PC-3 (cell line): ENCODE results near the gene SOX18. TPM values are rescaled to one million over a fixed set of nuclear protein-coding genes. Genes with fewer than 3 reads are reported as not detected.
A peak's percentile ranks its signal among the peaks of the same experiment; 100 is the strongest.

Experiments
- ATAC-seq: fragments of 200-7000 bp; cut with Tn5 transposase; 2 replicates; pipeline ENCODE4 v1.9.1; 2020; ENCODE audit warnings: mild to moderate bottlenecking, moderate library complexity
- BruUV-seq: library from RNA; stranded (reverse); fragments of 400-500 nt; replicated peaks from 2 replicates; lab custom pipeline; 2021; lab: Mats Ljungman, UMichigan
- CTCF ChIA-PET: fragments of 300-600 bp; sonication (Branson Sonifier 250); formaldehyde crosslinking; loops from one replicate; lab custom pipeline; 2022; ENCODE audit warnings: antibody characterized with exemption; lab: Charles Lee
- POLR2A ChIA-PET: fragments of 300-600 bp; sonication (Branson Sonifier 250); formaldehyde crosslinking; loops from one replicate; lab custom pipeline; 2022; ENCODE audit warnings: antibody characterized with exemption; ENCODE audit not compliant: unreplicated experiment; lab: Charles Lee
- DNase-seq: peaks from one replicate; pipeline ENCODE4 v3.0.0-alpha.2; 2015
- H2AFZ ChIP-seq: fragments of 300-600 bp; sonication (generic); 2 replicates; pipeline ENCODE4 v1.6.0; 2016; ENCODE audit warnings: antibody characterized with exemption, low read length
- H3F3A ChIP-seq: fragments of 300-600 bp; sonication (generic); one replicate; pipeline ENCODE4 v1.6.0; 2017; ENCODE audit warnings: antibody characterized with exemption, low read length, control low read depth, mild to moderate bottlenecking; ENCODE audit not compliant: unreplicated experiment
- H3K27ac ChIP-seq: fragments of 300-600 bp; sonication (generic); 2 replicates; pipeline ENCODE4 v1.5.1; 2016; ENCODE audit warnings: mild to moderate bottlenecking, low read length
- H3K27me3 ChIP-seq: fragments of 300-600 bp; sonication (generic); 2 replicates; pipeline ENCODE4 v1.6.1; 2016; ENCODE audit warnings: low read length, mixed read lengths
- H3K36me3 ChIP-seq: fragments of 300-600 bp; sonication (generic); 2 replicates; pipeline ENCODE4 v1.6.1; 2016; ENCODE audit warnings: low read depth, mixed run types, low read length, mixed read lengths
- H3K4me1 ChIP-seq: fragments of 300-600 bp; sonication (generic); 2 replicates; pipeline ENCODE4 v1.5.1; 2016; ENCODE audit warnings: low read length; ENCODE audit not compliant: insufficient read depth
- H3K4me2 ChIP-seq: fragments of 300-600 bp; sonication (generic); 2 replicates; pipeline ENCODE4 v1.6.0; 2016; ENCODE audit warnings: low read length
- H3K4me3 ChIP-seq: fragments of 300-600 bp; sonication (generic); 2 replicates; pipeline ENCODE4 v1.5.1; 2016; ENCODE audit warnings: mild to moderate bottlenecking, low read length, mixed read lengths
- H3K79me2 ChIP-seq: fragments of 300-600 bp; sonication (generic); 2 replicates; pipeline ENCODE4 v1.6.1; 2017; ENCODE audit warnings: low read length, mixed read lengths
- H3K9ac ChIP-seq: fragments of 300-600 bp; sonication (generic); 2 replicates; pipeline ENCODE4 v1.6.0; 2016; ENCODE audit warnings: mild to moderate bottlenecking, low read length
- H3K9me2 ChIP-seq: fragments of 300-600 bp; sonication (generic); replicated peaks from 2 replicates; pipeline ENCODE4 v1.6.1; 2016; ENCODE audit warnings: mixed run types, low read length, mixed read lengths
- H3K9me3 ChIP-seq: fragments of 300-600 bp; sonication (generic); 2 replicates; pipeline ENCODE4 v1.6.1; 2016; ENCODE audit warnings: low read length, mixed read lengths
- H4K20me1 ChIP-seq: fragments of 300-600 bp; sonication (generic); 2 replicates; pipeline ENCODE4 v1.6.1; 2016; ENCODE audit warnings: low read length, mixed read lengths
- EZH2 ChIP-seq: fragments of 300-600 bp; sonication (generic); IDR thresholded peaks from one replicate; pipeline ENCODE4 v1.6.1; 2017; ENCODE audit warnings: antibody characterized with exemption, mild to moderate bottlenecking, low read length; ENCODE audit not compliant: unreplicated experiment
- EZH2phosphoT487 ChIP-seq: fragments of 300-600 bp; sonication (generic); IDR thresholded peaks from 2 replicates; pipeline ENCODE4 v1.6.1; 2018; ENCODE audit warnings: mild to moderate bottlenecking, antibody characterized with exemption, low read length, borderline replicate concordance
- intact Hi-C: fragments of 100-400 bp; cut with micrococcal nuclease; formaldehyde crosslinking; loops from 2 replicates; pipeline ENCODE4 v1.9.0; 2023
- total RNA-seq: library from RNA; depleted of rRNA; stranded (reverse); fragments of >200 nt; gene quantifications from 2 replicates; pipeline ENCODE4 v1.2.3, GENCODE V29; 2014
- TF ChIP-seq, protein P1 (sequence below): fragments of 300-600 bp; sonication (generic); conservative IDR thresholded peaks from 2 replicates; pipeline ENCODE4 v1.5.1; 2017; ENCODE audit warnings: antibody characterized with exemption, low read depth, mild to moderate bottlenecking, low read length

Gene SOX18
- total RNA-seq, 1 experiment from 2014 or later: 1.5 TPM

DNA sequence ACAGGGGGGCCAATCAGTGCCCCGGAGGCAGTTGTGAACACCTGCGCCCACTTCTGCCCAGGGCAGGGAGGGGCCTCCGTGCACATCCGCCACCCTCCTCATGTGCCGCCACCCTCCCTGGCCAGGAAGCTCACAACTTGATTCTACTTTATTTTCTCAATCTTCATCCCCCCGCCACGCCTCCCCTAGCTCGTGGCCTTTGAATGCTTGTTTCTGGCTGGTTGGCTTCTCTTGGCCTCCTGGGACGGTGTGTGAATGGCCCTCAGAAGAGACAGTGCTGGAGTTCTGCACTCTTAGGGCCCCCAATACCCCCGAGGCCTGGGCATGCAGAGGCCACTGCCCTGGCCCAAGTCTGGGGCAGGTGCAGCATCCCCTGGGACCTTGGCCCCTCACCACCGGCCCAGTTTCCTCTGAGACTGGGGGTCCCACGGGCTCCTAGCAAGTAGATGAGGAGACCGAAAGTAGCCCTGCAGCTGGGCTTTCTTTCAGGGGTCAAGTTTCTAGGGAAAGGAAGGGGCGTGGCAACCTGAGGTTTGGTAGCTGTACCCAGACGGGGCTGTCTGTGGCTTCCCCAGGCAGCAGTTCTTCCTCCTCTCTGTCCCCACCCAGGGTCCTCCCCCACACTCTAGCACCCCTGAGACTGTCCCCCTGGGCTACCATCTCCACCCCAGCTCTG is 28.6 kb upstream of the SOX18 start:
- intact Hi-C loops: no loop called here
- no peak for ATAC-seq

DNA sequence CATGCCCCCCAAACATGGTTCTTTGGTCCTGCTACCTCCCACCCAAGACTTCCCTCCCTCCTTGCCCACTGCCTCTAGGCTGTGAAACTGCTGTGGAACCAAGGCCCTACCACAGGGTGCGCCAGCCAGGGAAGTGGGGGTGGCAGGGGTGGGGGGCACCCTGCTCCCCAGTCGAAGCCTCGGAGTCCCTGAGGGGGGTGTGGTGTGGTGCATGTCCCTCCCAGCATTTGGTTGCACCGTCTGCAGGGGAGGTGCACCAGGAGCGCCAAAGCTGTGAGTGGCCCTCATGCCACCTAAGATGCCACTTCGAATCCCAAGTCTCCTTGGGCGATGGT is 28.1 kb upstream of the SOX18 start:
- Histone ChIP-seq H2AFZ (no peak overlapping the region), H3K27ac (no peak overlapping the region), H3K79me2 (peaks cover 19% of the 10 kb centered on the region), H3K4me1 (peaks cover 13% of the 10 kb centered on the region), H3K4me2 (no peak overlapping the region), H4K20me1 (no peaks in the 10 kb centered on the region), H3K4me3 (no peak overlapping the region), H3F3A (no peaks in the 10 kb centered on the region), H3K36me3 (no peaks in the 10 kb centered on the region), H3K9me2 (no peaks in the 10 kb centered on the region), H3K27me3 (no peaks in the 10 kb centered on the region), H3K9me3 (no peaks in the 10 kb centered on the region), H3K9ac (no peak overlapping the region)
- BruUV-seq: no TSS peak
- intact Hi-C loops: no loop called here
- ATAC-seq (no peak), DNase-seq (no peak)
- ChIA-PET POLR2A (no interaction called here), CTCF (no interaction called here)
- TF ChIP-seq EZH2phosphoT487 (no peak), EZH2 (no peak)
- TF ChIP-seq, protein P1, sequence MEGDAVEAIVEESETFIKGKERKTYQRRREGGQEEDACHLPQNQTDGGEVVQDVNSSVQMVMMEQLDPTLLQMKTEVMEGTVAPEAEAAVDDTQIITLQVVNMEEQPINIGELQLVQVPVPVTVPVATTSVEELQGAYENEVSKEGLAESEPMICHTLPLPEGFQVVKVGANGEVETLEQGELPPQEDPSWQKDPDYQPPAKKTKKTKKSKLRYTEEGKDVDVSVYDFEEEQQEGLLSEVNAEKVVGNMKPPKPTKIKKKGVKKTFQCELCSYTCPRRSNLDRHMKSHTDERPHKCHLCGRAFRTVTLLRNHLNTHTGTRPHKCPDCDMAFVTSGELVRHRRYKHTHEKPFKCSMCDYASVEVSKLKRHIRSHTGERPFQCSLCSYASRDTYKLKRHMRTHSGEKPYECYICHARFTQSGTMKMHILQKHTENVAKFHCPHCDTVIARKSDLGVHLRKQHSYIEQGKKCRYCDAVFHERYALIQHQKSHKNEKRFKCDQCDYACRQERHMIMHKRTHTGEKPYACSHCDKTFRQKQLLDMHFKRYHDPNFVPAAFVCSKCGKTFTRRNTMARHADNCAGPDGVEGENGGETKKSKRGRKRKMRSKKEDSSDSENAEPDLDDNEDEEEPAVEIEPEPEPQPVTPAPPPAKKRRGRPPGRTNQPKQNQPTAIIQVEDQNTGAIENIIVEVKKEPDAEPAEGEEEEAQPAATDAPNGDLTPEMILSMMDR: no peak

More for the DNA sequence above, 28.6 kb upstream of the SOX18 start:
- Histone ChIP-seq H2AFZ (no peak overlapping the region), H3K4me2 (peak overlapping the region; percentile 100), H3K27ac (no peak overlapping the region), H3K36me3 (no peaks in the 10 kb centered on the region), H4K20me1 (no peaks in the 10 kb centered on the region), H3K9me2 (no peaks in the 10 kb centered on the region), H3K9me3 (no peaks in the 10 kb centered on the region), H3K9ac (no peak overlapping the region), H3F3A (no peaks in the 10 kb centered on the region), H3K27me3 (no peaks in the 10 kb centered on the region), H3K4me3 (peak overlapping the region; percentile 97), H3K4me1 (peaks cover 16% of the 10 kb centered on the region), H3K79me2 (peaks cover 19% of the 10 kb centered on the region)
- ChIA-PET CTCF (no interaction called here), POLR2A (no interaction called here)
- DNase-seq: no peak
- TF ChIP-seq EZH2: no peak
- no peak for TF ChIP-seq EZH2phosphoT487
- TF ChIP-seq, protein P1: no peak
- BruUV-seq: no TSS peak

DNA sequence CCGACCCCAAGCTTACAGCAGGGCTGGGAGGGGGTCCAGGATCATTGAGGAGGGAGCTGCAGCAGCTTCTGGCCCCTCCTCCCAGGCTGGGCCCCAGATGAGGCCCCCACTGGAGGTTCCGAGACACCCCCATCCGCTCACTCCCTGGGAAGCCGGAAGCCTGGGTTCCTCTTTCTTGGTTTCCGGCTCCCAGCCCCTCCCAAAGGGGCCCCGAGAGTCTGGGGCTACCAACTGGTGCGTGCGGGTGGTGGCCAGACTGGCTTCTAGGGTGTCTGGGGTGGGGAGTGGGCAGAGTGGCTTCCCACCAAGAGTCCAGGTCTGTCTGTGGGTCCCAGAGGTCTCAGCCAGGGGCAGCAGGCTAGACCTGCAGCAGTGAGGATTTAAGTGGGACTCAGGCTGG is 27.7 kb upstream of the SOX18 start:
- TF ChIP-seq EZH2phosphoT487: no peak
- TF ChIP-seq EZH2: no peak
- TF ChIP-seq, protein P1: no peak
- no peak overlapping the region for H3K9ac ChIP-seq
- peaks cover 19% of the 10 kb centered on the region for H3K79me2 ChIP-seq
- H3K27ac ChIP-seq: no peak overlapping the region
- POLR2A ChIA-PET: no interaction called here
- H3K9me3 ChIP-seq: no peaks in the 10 kb centered on the region
- no peaks in the 10 kb centered on the region for H3K36me3 ChIP-seq
- CTCF ChIA-PET: no interaction called here
- no peaks in the 10 kb centered on the region for H3K27me3 ChIP-seq
- ATAC-seq: no peak
- H3K4me2 ChIP-seq: no peak overlapping the region
- intact Hi-C loops: no loop called here
- H3K4me1 ChIP-seq: peaks cover 13% of the 10 kb centered on the region
- no TSS peak for BruUV-seq
- no peaks in the 10 kb centered on the region for H3K9me2 ChIP-seq
- H3F3A ChIP-seq: no peaks in the 10 kb centered on the region
- H3K4me3 ChIP-seq: no peak overlapping the region
- no peak for DNase-seq
- no peak overlapping the region for H2AFZ ChIP-seq
- no peaks in the 10 kb centered on the region for H4K20me1 ChIP-seq
